ENCODE results near the gene ZNF223.

DNA sequence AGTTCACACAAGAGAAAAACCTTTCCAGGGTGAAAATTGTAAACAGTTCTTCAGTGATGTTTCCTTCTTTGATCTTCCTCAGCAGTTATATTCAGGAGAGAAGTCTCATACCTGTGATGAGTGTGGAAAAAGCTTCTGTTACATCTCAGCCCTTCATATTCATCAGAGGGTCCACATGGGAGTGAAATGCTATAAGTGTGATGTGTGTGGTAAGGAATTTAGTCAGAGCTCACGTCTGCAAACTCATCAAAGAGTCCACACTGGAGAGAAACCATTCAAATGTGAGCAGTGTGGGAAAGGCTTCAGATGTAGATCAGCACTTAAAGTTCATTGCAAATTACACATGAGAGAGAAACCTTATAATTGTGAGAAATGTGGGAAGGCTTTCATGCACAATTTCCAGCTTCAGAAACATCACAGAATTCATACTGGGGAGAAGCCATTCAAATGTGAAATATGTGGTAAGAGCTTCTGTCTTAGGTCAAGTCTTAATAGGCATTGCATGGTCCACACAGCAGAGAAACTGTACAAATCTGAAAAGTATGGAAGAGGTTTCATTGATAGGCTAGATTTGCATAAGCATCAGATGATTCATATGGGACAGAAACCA lies 19.7 kb upstream of the ZNF223 start:
- TF ChIP-seq, protein P1, sequence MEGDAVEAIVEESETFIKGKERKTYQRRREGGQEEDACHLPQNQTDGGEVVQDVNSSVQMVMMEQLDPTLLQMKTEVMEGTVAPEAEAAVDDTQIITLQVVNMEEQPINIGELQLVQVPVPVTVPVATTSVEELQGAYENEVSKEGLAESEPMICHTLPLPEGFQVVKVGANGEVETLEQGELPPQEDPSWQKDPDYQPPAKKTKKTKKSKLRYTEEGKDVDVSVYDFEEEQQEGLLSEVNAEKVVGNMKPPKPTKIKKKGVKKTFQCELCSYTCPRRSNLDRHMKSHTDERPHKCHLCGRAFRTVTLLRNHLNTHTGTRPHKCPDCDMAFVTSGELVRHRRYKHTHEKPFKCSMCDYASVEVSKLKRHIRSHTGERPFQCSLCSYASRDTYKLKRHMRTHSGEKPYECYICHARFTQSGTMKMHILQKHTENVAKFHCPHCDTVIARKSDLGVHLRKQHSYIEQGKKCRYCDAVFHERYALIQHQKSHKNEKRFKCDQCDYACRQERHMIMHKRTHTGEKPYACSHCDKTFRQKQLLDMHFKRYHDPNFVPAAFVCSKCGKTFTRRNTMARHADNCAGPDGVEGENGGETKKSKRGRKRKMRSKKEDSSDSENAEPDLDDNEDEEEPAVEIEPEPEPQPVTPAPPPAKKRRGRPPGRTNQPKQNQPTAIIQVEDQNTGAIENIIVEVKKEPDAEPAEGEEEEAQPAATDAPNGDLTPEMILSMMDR (IDR thresholded peaks at IDR 0.05), result no peak
- TF ChIP-seq SIN3A (IDR thresholded peaks at IDR 0.05; ENCODE audit: borderline replicate concordance, low read depth, low read length) (no peak), GATA2 (CRISPR knock-in tag; IDR thresholded peaks at IDR 0.05) (no peak)
- TF ChIP-seq, protein P2, sequence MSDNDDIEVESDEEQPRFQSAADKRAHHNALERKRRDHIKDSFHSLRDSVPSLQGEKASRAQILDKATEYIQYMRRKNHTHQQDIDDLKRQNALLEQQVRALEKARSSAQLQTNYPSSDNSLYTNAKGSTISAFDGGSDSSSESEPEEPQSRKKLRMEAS (IDR thresholded peaks at IDR 0.05; ENCODE audit: low read depth), result no peak

Data from SK-N-SH (cell line).